Subcutaneous adipose tissue (tissue), 4 donors: ENCODE data around the gene CYB561D1. TPM values are rescaled to one million over a fixed set of nuclear protein-coding genes. Genes with fewer than 3 reads are reported as not detected.

ENCODE experiments used
- total RNA-seq, 4 donors: library from RNA; depleted of rRNA; stranded (reverse); fragments of >200 nt; gene quantifications; one replicate each; pipeline ENCODE4 v1.1.0, GENCODE V29; 2016
- TF ChIP-seq, protein P1 (sequence below): fragments of 450-650 bp; IDR thresholded peaks from one replicate; pipeline ENCODE4 v1.5.1; 2016; ENCODE audit warnings: low read depth, mild to moderate bottlenecking, control low read depth, antibody characterized with exemption, moderate library complexity

CYB561D1 gene
- total RNA-seq, 4 donors from 2014 or later = 4.0 to 6.6 (median 5.5) TPM

- TF ChIP-seq, protein P1, sequence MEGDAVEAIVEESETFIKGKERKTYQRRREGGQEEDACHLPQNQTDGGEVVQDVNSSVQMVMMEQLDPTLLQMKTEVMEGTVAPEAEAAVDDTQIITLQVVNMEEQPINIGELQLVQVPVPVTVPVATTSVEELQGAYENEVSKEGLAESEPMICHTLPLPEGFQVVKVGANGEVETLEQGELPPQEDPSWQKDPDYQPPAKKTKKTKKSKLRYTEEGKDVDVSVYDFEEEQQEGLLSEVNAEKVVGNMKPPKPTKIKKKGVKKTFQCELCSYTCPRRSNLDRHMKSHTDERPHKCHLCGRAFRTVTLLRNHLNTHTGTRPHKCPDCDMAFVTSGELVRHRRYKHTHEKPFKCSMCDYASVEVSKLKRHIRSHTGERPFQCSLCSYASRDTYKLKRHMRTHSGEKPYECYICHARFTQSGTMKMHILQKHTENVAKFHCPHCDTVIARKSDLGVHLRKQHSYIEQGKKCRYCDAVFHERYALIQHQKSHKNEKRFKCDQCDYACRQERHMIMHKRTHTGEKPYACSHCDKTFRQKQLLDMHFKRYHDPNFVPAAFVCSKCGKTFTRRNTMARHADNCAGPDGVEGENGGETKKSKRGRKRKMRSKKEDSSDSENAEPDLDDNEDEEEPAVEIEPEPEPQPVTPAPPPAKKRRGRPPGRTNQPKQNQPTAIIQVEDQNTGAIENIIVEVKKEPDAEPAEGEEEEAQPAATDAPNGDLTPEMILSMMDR = no peak
Measured at GRCh38 chr1:109527846-109528695, 34.2 kb downstream of the CYB561D1 start.

GRCh38 chr1:109528712-109529111 lies 34.8 kb downstream of the CYB561D1 start:
- TF ChIP-seq, protein P1 = no peak

GRCh38 chr1:109529881-109530456 lies 36.1 kb downstream of the CYB561D1 start:
- TF ChIP-seq, protein P1 = no peak

DNA sequence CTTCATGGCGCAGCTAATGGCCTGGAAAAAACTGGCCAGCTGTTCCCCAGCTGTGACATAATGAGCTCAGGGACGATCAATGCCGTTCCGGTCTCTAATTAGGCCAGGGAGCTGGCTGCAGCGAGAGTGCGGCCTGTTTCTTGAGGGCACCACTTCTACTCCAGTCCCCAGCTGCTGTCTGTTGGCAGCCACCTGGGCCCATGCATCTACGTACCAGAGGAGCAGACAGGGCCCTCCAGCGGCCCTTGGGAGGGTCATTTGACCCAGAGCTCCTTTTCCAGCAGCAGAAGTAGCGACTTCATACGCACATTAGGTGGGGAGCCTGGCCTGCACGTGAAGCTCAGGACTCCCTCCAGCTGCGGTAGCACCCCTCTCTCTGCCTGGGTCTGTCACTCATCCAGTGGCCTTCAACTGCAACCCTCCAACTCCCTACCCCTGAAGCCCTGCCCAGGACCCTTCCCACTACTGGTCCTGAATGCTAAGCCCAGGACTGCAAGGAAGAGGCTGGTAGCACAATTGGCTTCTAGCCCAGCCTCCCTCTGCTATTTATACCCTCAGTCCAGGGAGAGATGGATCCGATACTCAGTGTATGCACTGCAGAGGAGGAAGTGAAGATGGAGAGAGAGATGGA lies 36.7 kb downstream of the CYB561D1 start:
- TF ChIP-seq, protein P1 = no peak

DNA sequence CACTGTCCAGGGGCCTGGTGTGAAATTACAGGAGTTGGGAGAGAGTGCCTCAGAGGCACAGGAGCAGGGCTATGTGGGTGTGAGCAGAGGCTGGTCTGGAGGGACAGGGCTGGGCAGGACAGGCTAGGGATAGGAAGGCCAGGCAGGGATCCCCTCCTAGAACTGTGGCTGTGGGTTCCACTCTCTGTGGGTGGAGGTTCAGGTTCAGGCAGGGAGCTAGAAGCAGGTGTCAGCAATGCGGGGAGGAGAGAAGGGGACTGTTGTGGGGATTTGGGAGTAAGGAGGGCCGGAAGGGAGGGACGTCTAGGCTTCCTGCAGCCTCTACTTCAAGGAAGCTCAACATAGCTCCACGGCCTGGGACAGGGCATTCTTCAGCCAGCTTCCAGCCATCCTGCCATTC lies 37.5 kb downstream of the CYB561D1 start:
- TF ChIP-seq, protein P1 = no peak

DNA sequence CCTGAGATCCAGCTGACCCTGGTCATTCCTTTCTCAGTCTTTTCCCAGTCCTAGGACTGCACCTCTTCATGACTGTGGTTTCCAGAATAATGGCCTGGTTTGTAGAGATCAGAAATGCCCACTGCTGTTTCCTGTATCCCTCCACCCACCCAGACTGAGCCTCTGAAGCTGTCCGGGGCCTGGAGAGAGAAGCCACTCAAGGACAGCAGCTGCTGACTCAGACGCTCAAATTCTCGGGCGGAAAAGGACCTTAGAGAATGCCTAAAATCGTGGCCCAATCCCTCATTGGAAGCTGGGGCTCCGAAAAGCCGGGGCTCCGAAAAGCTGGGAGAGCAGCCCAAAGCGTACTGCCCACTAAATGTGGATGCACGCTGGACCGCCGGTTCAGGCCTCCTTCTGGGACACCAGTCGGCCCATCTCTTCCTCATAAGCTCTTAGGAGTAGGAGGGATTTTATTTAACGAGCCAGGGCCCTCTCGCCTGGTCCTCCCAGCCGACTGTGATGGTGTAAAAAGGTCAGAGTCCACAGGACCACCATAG lies 38.0 kb downstream of the CYB561D1 start:
- TF ChIP-seq, protein P1 = no peak
